Hepatocyte (in vitro differentiated cells): ENCODE measurements around the gene PSME1.
"Not testable (repeated sequence)": the region's sequence is repeated elsewhere in the genome, so short reads cannot be mapped to it uniquely, and the experiment has no call there.

Experiments used
- CTCF ChIP-seq: fragments of 200-600 bp; sonication (generic); IDR thresholded peaks from 2 replicates; pipeline ENCODE4 v1.5.1; 2016; ENCODE audit warnings: antibody characterized with exemption, mild to moderate bottlenecking; ENCODE audit not compliant: poor library complexity
- EZH2 ChIP-seq: fragments of 200-600 bp; sonication (generic); IDR thresholded peaks from 2 replicates; pipeline ENCODE4 v1.6.1; 2016; ENCODE audit warnings: antibody characterized with exemption, mild to moderate bottlenecking, borderline replicate concordance

- not testable (repeated sequence) for TF ChIP-seq EZH2, CTCF
Observed at GRCh38 chr14:24105609-24106239, 30.3 kb upstream of the PSME1 start.
